Neural cell (in vitro differentiated cells): Measurements from ENCODE around the gene SLC27A6. TPM values are rescaled to one million over a fixed set of nuclear protein-coding genes. Genes with fewer than 3 reads are reported as not detected.
"Not testable (repeated sequence)": the region's sequence is repeated elsewhere in the genome, so short reads cannot be mapped to it uniquely, and the experiment has no call there.

Source experiments
- H2AFZ ChIP-seq: fragments of 200-600, 300-800 bp; sonication (generic), shearing (Covaris generic); 2 replicates; pipeline ENCODE4 v1.6.0; 2014; ENCODE audit warnings: low read depth, mild to moderate bottlenecking, antibody characterized with exemption, low read length, moderate library complexity
- H3F3A ChIP-seq: fragments of 200-600 bp; shearing (Covaris generic); 2 replicates; pipeline ENCODE4 v1.6.1; 2016; ENCODE audit warnings: mild to moderate bottlenecking, moderate library complexity, mixed read lengths, antibody characterized with exemption, low read length; ENCODE audit not compliant: insufficient read depth, poor library complexity, severe bottlenecking
- H3K27ac ChIP-seq: fragments of 200-600, 300-800 bp; sonication (generic), shearing (Covaris generic); 2 replicates; pipeline ENCODE4 v1.5.1; 2014; ENCODE audit warnings: mild to moderate bottlenecking, low read length, moderate library complexity
- H3K27me3 ChIP-seq: fragments of 300-800, 200-600 bp; sonication (generic), shearing (Covaris generic); 2 replicates; pipeline ENCODE4 v1.6.0; 2014; ENCODE audit warnings: mild to moderate bottlenecking, low read depth, low read length, moderate library complexity; ENCODE audit not compliant: insufficient read depth
- H3K36me3 ChIP-seq: fragments of 300-800, 200-600 bp; sonication (generic), shearing (Covaris generic); 2 replicates; pipeline ENCODE4 v1.5.1; 2014; ENCODE audit warnings: mild to moderate bottlenecking, antibody characterized with exemption, low read length, moderate library complexity; ENCODE audit not compliant: insufficient read depth
- H3K4me2 ChIP-seq: fragments of 300-800, 200-600 bp; sonication (generic), shearing (Covaris generic); 2 replicates; pipeline ENCODE4 v1.6.0; 2014; ENCODE audit warnings: mild to moderate bottlenecking, low read length
- H3K4me3 ChIP-seq: fragments of 300-800, 200-600 bp; sonication (generic), shearing (Covaris generic); 2 replicates; pipeline ENCODE4 v1.5.1; 2014; ENCODE audit warnings: mild to moderate bottlenecking, low read length, moderate library complexity
- H3K79me2 ChIP-seq: fragments of 200-600 bp; shearing (Covaris generic); replicated peaks from 2 replicates; pipeline ENCODE4 v1.6.0; 2014; ENCODE audit warnings: mild to moderate bottlenecking, low read length, moderate library complexity; ENCODE audit not compliant: insufficient read depth
- H3K9ac ChIP-seq: fragments of 300-800, 200-600 bp; sonication (generic), shearing (Covaris generic); 2 replicates; pipeline ENCODE4 v1.6.1; 2016; ENCODE audit warnings: mild to moderate bottlenecking, low read length, mixed read lengths
- H3K9me2 ChIP-seq: fragments of 200-600 bp; shearing (Covaris generic); 2 replicates; pipeline ENCODE4 v1.6.1; 2016; ENCODE audit warnings: mild to moderate bottlenecking, low read length, mixed read lengths; ENCODE audit not compliant: insufficient read depth
- H3K9me3 ChIP-seq: fragments of 200-600, 300-800 bp; sonication (generic), shearing (Covaris generic); 2 replicates; pipeline ENCODE4 v1.6.1; 2016; ENCODE audit warnings: mild to moderate bottlenecking, mixed run types, low read length, moderate library complexity, mixed read lengths
- H4K20me1 ChIP-seq: fragments of 200-600 bp; shearing (Covaris generic); 2 replicates; pipeline ENCODE4 v1.6.1; 2016; ENCODE audit warnings: mild to moderate bottlenecking, mixed run types; ENCODE audit not compliant: insufficient read depth
- CTCF ChIP-seq: fragments of 450-650 bp; IDR thresholded peaks from 2 replicates; pipeline ENCODE4 v1.5.1; 2014; ENCODE audit warnings: antibody characterized with exemption, mild to moderate bottlenecking, moderate library complexity; ENCODE audit not compliant: poor library complexity, severe bottlenecking
- EP300 ChIP-seq: fragments of 450-650 bp; conservative IDR thresholded peaks from 2 replicates; pipeline ENCODE4 v1.6.1; 2014; ENCODE audit warnings: antibody characterized with exemption, mild to moderate bottlenecking, moderate library complexity; ENCODE audit not compliant: poor library complexity, severe bottlenecking
- EZH2 ChIP-seq: fragments of 200-600, 300-800 bp; shearing (Covaris generic), sonication (generic); IDR thresholded peaks from 2 replicates; pipeline ENCODE4 v1.6.1; 2014; ENCODE audit warnings: antibody characterized with exemption, low read length, borderline replicate concordance, mild to moderate bottlenecking; ENCODE audit not compliant: insufficient read depth, poor library complexity, severe bottlenecking
- MXI1 ChIP-seq: fragments of 450-650 bp; conservative IDR thresholded peaks from 2 replicates; pipeline ENCODE4 v1.6.1; 2014; ENCODE audit warnings: antibody characterized with exemption, mild to moderate bottlenecking; ENCODE audit not compliant: poor library complexity, severe bottlenecking
- POLR2AphosphoS5 ChIP-seq: IDR thresholded peaks from 2 replicates; pipeline ENCODE4 v1.6.1; 2012
- RAD21 ChIP-seq: fragments of 450-650 bp; conservative IDR thresholded peaks from 2 replicates; pipeline ENCODE4 v1.6.1; 2014; ENCODE audit warnings: antibody characterized with exemption, mild to moderate bottlenecking, moderate library complexity
- REST ChIP-seq: IDR thresholded peaks from 2 replicates; pipeline ENCODE4 v1.6.1; 2012; ENCODE audit warnings: borderline replicate concordance
- SMC3 ChIP-seq: fragments of 450-650 bp; conservative IDR thresholded peaks from 2 replicates; pipeline ENCODE4 v1.6.1; 2014; ENCODE audit warnings: antibody characterized with exemption, mild to moderate bottlenecking, moderate library complexity; ENCODE audit not compliant: poor library complexity
- TAF1 ChIP-seq: IDR thresholded peaks from 2 replicates; pipeline ENCODE4 v1.6.1; 2012; ENCODE audit warnings: low read depth
- polyA plus RNA-seq: library from polyadenylated mRNA; depleted of rRNA; stranded (reverse); fragments of >200 nt; gene quantifications from 2 replicates; pipeline ENCODE4 v1.2.3, GENCODE V29; 2014

SLC27A6 gene
- polyA plus RNA-seq, 1 donor from 2014 or later: 0.37 TPM

- no peaks in the 10 kb centered on the region for H3F3A ChIP-seq
- no peak for TF ChIP-seq POLR2AphosphoS5
- TF ChIP-seq CTCF: no peak
- no peaks in the 10 kb centered on the region for H3K27me3 ChIP-seq
- H3K4me2 ChIP-seq: no peak overlapping the region
- H4K20me1 ChIP-seq: no peaks in the 10 kb centered on the region
- no peaks in the 10 kb centered on the region for H3K9me2 ChIP-seq
- no peaks in the 10 kb centered on the region for H3K79me2 ChIP-seq
- no peak overlapping the region for H3K27ac ChIP-seq
- H3K9me3 ChIP-seq: no peaks in the 10 kb centered on the region
- H2AFZ ChIP-seq: no peak overlapping the region
- H3K4me3 ChIP-seq: no peak overlapping the region
- no peaks in the 10 kb centered on the region for H3K36me3 ChIP-seq
- no peak overlapping the region for H3K9ac ChIP-seq
Observed at GRCh38 chr5:129027260-129027659, 62.0 kb downstream of the SLC27A6 start.

- no peaks in the 10 kb centered on the region for H3K9me3 ChIP-seq
- no peaks in the 10 kb centered on the region for H3K36me3 ChIP-seq
- H3K4me2 ChIP-seq: no peak overlapping the region
- H3K79me2 ChIP-seq: no peaks in the 10 kb centered on the region
- no peaks in the 10 kb centered on the region for H3F3A ChIP-seq
- TF ChIP-seq EZH2: no peak
- no peak for TF ChIP-seq MXI1
- no peak for TF ChIP-seq EP300
- TF ChIP-seq RAD21: no peak
- TF ChIP-seq REST: no peak
- TF ChIP-seq TAF1: no peak
- no peak for TF ChIP-seq SMC3
- no peaks in the 10 kb centered on the region for H3K9me2 ChIP-seq
- H2AFZ ChIP-seq: no peak overlapping the region
- no peaks in the 10 kb centered on the region for H4K20me1 ChIP-seq
- H3K27ac ChIP-seq: no peak overlapping the region
- no peaks in the 10 kb centered on the region for H3K27me3 ChIP-seq
- no peak overlapping the region for H3K9ac ChIP-seq
- H3K4me3 ChIP-seq: no peak overlapping the region
Observed at GRCh38 chr5:129031886-129032683, 66.8 kb downstream of the SLC27A6 start.

- not testable (repeated sequence) for H4K20me1 ChIP-seq, H3K79me2 ChIP-seq, H3K4me2 ChIP-seq, H3K4me3 ChIP-seq, H3F3A ChIP-seq, H3K9me2 ChIP-seq, H3K9ac ChIP-seq, H3K27me3 ChIP-seq, H3K27ac ChIP-seq, H3K36me3 ChIP-seq, H3K9me3 ChIP-seq, H2AFZ ChIP-seq
Observed at GRCh38 chr5:129036257-129036656, 71.0 kb downstream of the SLC27A6 start.
